Measurements from ENCODE around the gene AK8. TPM values are rescaled to one million over a fixed set of nuclear protein-coding genes. Genes with fewer than 3 reads are reported as not detected.

AK8 gene
- 1 to 10 TPM; 2.0 to 3.9 (median 3.8) TPM for polyA plus RNA-seq (ENCODE audit: insufficient read length in 4 of 4)

- DNase-seq (ENCODE audit: low read depth in 4 of 4, low spot score in 3 of 4) = peak; percentile 41 to 63 (median 56)
Observed at GRCh38 chr9:132877824-132878694, at the start of gene AK8. AK8 (minus strand) TSS chr9:132878284; CDS start chr9:132878255, 29 bp downstream.

GRCh38 chr9:132927704-132928103 is 49.6 kb upstream of the AK8 start:
- no peak for DNase-seq (ENCODE audit: low read depth in 4 of 4, low spot score in 3 of 4)

- DNase-seq (ENCODE audit: low read depth in 4 of 4, low spot score in 3 of 4) = no peak
Observed at GRCh38 chr9:132923346-132923902, 45.3 kb upstream of the AK8 start.

- no peak for DNase-seq (ENCODE audit: low read depth in 4 of 4, low spot score in 3 of 4)
Observed at GRCh38 chr9:132919614-132920268, 41.7 kb upstream of the AK8 start.

- DNase-seq (ENCODE audit: low read depth in 4 of 4, low spot score in 3 of 4) = no peak
Observed at GRCh38 chr9:132914924-132915323, 36.8 kb upstream of the AK8 start.

GRCh38 chr9:132912131-132912530 is 34.0 kb upstream of the AK8 start:
- no peak for DNase-seq (ENCODE audit: low read depth in 4 of 4, low spot score in 3 of 4)

GRCh38 chr9:132910376-132910775 is 32.3 kb upstream of the AK8 start:
- DNase-seq (ENCODE audit: low read depth in 4 of 4, low spot score in 3 of 4) = no peak

GRCh38 chr9:132909311-132909710 is 31.2 kb upstream of the AK8 start:
- DNase-seq (ENCODE audit: low read depth in 4 of 4, low spot score in 3 of 4) = no peak

GRCh38 chr9:132908635-132909034 is 30.6 kb upstream of the AK8 start:
- DNase-seq (ENCODE audit: low read depth in 4 of 4, low spot score in 3 of 4) = no peak

- DNase-seq (ENCODE audit: low read depth in 4 of 4, low spot score in 3 of 4) = no peak
Observed at GRCh38 chr9:132905726-132906125, 27.6 kb upstream of the AK8 start.

- DNase-seq (ENCODE audit: low read depth in 4 of 4, low spot score in 3 of 4) = no peak
Observed at GRCh38 chr9:132903574-132904492, 25.7 kb upstream of the AK8 start.

- peak in 3 of 4 donors; percentile 33 to 70 (median 57) for DNase-seq (ENCODE audit: low read depth in 4 of 4, low spot score in 3 of 4)
Observed at GRCh38 chr9:132901858-132902831, 24.1 kb upstream of the AK8 start.

GRCh38 chr9:132898051-132898450 is 20.0 kb upstream of the AK8 start:
- DNase-seq (ENCODE audit: low read depth in 4 of 4, low spot score in 3 of 4) = no peak

GRCh38 chr9:132896906-132897305 is 18.8 kb upstream of the AK8 start:
- no peak for DNase-seq (ENCODE audit: low read depth in 4 of 4, low spot score in 3 of 4)

GRCh38 chr9:132896264-132896663 is 18.2 kb upstream of the AK8 start:
- no peak for DNase-seq (ENCODE audit: low read depth in 4 of 4, low spot score in 3 of 4)

GRCh38 chr9:132894862-132895835 is 17.1 kb upstream of the AK8 start:
- DNase-seq (ENCODE audit: low read depth in 4 of 4, low spot score in 3 of 4) = no peak

GRCh38 chr9:132894346-132894745 is 16.3 kb upstream of the AK8 start:
- DNase-seq (ENCODE audit: low read depth in 4 of 4, low spot score in 3 of 4) = no peak

- DNase-seq (ENCODE audit: low read depth in 4 of 4, low spot score in 3 of 4) = no peak
Observed at GRCh38 chr9:132892400-132892799, 14.3 kb upstream of the AK8 start.
